Activated T-cell treated with anti-CD3 and anti-CD28 coated beads, Interleukin-2, amount 50 U/mL, for 48 hours (primary cell): ENCODE measurements around the gene DDC.
"Not testable (repeated sequence)": the region's sequence is repeated elsewhere in the genome, so short reads cannot be mapped to it uniquely, and the experiment has no call there.

Source experiments
- DNase-seq, 2 experiments: peaks; one replicate each; pipeline ENCODE4 v3.0.0-alpha.2; 2020

DDC gene

GRCh38 chr7:50479743-50480517 is 85.3 kb downstream of the DDC start:
- DNase-seq: no peak

- DNase-seq: no peak
These were observed 87.6 kb downstream of the DDC start for GRCh38 chr7:50477640-50478039.

GRCh38 chr7:50476953-50477625 is 88.1 kb downstream of the DDC start:
- DNase-seq: no peak

DNA sequence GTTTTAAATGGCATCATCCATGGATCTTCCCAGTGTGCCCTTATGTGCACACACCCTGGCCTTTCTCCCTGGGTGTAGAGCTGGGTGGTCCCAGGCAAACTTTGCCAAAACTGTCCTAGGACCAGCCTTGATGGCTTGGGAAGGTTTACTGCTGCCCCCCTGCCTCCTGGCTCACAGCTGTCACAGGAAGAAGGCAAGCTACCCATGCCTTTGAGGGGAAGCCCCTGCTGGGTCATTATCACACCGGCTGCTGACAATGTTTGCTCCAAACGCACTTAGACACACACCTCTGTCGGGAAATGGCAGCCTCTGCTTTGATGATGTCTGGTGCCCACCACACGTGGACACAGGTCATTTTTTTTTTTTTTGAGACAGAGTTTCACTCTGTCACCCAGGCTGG is 89.9 kb downstream of the DDC start:
- no peak for DNase-seq

DNA sequence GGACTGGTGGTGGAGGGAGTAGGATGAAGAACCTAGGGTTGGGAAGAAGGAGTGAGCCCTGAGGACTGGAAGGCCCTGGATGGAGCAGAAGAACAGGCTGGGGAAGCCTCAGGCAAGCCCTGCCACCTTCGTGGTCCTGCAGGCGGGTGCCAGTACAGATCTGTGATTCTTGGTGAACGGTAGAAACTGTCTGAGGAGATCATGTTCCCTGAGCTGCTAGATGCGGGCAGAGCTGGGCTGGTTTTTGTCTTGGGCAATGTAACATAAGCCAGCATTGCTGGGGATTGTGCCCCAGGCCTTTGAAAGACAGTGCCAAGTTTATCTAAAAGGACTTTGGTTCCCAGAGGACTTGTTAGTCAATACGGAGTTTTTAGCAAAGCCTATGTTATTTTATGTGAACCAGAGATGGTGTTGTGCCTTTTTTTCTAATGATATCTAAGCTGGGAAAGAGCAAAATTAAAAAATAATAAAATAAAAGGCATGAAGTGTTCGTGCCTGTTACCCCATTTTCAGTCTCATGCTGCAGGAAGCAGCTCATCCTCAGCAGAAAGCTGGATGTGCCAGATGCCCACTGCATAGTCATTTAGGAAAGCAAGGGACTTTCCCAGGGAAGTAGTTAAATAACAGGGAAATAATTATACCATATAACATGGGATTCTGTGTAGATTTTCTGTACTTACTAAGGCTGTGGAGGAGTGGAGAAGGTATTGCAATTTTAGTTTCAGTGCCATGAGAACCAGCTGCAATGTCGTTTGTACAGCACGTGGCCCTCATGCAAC is 90.6 kb downstream of the DDC start:
- no peak for DNase-seq

DNA sequence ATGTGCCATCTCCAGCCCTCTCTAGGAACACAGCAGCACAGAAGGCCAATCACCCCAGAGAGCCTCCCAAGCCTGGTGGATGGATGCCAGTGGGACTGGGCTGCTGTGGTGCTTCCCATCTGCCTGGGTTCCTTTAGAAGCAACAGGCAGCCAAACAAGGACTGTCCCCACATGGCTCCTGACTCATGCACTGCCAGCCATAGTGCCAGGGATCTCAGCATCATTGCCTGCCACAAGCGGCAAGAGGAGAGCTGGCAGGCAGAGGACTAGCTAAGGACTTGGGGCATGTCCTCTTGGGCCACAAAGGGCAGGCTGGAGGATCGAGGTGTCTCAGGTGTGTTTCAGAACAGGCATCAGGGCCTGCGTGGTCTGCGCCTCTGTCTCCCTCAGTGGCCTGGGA is 91.7 kb downstream of the DDC start:
- no peak for DNase-seq

- no peak for DNase-seq
These were observed 92.8 kb downstream of the DDC start for GRCh38 chr7:50472427-50472826.

DNA sequence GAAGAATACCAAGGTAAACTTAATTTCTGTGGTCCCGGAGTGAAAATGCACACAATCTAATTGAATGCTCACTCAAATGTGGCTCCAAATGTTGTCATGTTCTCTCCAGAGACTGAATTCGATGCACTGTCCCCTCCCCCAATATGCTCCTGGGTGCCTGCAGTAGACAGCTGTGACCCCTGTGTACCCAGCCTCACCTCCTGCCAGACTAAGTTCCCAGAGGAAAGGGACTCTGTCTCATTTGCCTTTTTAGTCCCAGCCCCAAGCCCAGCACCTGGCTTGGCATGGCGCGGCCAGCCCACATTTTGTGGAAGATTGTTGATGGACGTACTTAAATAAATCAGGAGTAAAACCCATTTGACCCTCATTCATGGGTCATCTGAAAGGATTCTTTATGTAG is 93.2 kb downstream of the DDC start:
- no peak for DNase-seq

GRCh38 chr7:50470250-50471163 is 94.7 kb downstream of the DDC start:
- DNase-seq: no peak

DNA sequence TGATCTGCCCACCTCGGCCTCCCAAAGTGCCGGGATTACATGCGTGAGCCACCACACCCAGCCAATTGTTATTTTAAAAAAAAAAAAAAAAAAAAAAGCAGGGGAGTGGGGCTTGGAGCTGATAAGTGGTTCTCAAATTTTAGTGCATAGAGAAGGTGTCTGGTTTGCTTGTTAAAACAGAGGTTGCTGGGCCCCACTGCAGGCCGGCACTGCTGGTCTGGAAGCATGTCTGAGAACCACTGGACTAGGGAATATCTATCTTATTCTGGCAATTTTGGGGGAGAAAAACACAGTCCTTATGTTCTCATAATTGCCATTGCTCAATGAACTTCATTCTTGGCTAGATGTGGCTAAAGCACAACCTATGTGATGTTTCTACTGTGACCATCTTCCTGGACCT is 96.0 kb downstream of the DDC start:
- DNase-seq: no peak

DNA sequence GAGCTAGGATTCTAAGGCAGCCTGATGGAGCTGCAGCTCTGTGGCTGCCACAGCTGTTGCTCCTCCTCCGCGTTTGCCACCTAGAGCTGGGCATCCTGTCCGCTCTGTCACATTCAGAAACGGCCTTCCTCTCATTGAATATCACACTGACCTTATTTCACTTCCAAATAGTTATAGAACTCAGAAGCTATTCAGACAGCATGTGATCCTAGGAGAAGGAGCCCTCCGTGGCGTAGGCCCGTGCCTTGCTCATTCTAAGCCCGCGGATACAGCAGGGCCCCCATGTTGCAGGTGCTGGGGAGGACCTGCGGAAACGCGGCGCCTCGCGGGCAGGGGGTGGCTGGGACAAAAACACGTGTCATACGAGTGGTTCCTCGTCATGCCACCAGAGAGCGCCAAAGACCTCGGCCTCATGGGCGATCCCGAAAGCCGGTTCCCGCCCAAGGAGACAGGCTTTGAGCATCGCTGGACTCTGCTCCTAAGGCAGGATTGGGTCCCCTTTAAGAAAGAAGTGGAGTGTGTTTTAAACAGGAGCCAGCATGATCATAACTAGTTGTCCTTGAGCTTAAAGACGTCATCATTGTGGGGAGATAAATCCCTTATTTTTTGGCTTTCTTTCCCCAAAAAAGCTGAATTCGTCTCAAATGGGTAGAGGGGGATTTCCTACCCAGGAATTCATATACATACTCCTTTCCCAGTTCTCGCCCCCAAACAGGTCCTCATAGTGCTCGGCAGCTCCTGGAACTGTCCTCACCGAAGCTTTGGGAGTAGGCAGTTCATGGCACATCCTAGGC is 97.2 kb downstream of the DDC start:
- DNase-seq: peak; percentile 89 to 90

DNA sequence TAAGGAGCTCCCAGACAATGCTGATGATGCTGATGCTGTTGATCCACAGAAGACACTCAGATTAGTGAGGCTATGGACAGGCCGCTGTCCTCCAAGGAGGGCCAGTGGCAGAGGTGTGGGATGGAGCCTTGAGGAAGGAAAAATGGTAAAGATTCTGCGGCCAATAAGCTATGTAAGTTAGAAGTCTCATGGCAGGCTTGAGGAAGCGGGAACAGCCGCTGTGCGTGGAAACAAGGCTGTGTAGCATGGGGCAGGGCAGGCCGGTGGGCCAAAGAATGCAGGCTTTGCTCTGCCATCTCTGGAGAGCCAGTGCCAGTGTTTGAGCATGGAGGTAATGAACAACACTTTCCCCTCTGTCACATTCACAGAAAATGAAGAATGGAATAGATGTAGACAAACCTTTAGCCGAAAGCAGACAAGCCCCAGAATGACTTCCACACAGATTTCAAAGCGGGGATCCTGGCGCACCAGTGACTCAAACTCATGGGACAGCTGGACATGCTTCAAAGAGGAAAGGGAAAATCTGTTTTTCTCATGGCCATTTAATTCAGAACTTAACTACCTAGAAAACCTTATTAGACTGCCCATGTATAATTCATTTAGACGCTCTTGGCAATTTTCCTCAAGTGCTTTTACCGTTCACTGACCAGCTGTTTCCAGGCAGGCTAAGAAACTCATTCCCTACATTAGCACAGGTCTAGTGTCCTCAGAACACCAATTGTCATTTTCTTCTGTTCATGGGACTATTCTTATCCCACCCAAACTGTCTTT is 98.2 kb downstream of the DDC start:
- DNase-seq: no peak

DNA sequence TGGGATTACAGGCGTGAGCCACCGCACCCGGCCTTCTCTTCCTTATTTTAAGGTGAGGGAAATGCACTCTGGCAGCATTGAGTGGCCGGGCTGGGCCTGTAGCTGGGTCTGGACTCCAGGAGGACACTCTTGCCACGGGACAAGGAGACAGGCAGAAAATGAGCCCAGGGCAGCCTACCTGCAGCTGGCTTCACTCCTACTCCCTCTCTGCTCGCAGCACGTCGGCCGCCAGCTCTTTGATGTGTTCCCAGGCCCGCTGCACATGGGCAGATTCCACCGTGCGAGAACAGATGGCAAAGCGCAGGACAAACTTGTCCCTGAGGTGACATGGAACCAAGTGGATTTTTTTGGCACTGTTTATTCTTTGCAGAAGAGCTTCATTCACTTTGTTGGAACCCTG is 102.2 kb downstream of the DDC start:
- DNase-seq: no peak

DNA sequence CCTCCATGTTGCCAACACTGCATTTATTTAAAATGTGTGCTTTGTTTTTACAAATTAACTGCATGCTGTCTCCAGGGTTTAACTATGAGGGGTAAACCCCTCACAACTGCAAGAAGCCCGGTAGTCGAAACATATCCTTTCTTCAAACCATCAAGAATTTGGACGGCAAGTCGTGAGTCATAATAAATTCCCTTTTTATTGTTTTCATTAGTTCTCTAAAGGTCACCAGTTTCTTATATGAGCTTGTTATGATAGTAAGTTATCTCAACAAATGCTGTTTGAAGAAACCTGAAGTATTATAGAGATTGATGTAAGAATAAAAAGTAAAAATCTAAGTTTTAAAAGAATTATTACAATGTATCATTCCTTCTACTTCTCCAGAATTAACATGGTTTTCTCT is 102.8 kb downstream of the DDC start:
- DNase-seq: no peak

DNA sequence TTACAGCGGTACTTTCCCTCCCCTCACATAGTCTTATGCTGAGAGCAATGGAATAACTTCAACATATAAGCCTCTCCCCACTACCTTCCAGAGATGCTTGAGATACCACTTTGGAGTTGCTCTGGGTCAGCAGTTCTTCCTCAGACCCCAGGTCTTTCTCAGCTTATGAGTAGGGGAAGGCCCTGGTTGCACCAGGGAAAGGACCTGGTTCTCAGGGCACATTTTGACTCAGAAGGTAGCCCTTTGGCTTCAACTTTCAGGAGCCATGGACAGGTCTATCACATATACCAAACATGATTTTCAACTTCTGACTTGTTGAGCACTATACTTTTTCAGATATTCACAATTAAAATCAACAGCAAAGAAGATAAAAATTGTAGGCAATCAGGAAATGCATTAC is 103.5 kb downstream of the DDC start:
- DNase-seq: no peak

DNA sequence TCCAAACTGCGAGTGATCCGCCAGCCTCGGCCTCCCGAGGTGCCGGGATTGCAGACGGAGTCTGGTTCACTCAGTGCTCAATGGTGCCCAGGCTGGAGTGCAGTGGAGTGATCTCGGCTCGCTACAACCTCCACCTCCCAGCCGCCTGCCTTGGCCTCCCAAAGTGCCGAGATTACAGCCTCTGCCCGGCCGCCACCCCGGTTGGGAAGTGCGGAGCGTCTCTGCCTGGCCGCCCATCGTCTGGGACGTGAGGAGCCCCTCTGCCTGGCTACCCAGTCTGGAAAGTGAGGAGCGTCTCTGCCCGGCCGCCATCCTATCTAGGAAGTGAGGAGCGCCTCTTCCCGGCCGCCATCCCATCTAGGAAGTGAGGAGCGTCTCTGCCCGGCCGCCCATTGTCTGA is 106.0 kb downstream of the DDC start:
- not testable (repeated sequence) for DNase-seq

- DNase-seq: not testable (repeated sequence)
These were observed 106.6 kb downstream of the DDC start for GRCh38 chr7:50458651-50459050.

- no peak for DNase-seq
These were observed 108.7 kb downstream of the DDC start for GRCh38 chr7:50456371-50457123.

DNA sequence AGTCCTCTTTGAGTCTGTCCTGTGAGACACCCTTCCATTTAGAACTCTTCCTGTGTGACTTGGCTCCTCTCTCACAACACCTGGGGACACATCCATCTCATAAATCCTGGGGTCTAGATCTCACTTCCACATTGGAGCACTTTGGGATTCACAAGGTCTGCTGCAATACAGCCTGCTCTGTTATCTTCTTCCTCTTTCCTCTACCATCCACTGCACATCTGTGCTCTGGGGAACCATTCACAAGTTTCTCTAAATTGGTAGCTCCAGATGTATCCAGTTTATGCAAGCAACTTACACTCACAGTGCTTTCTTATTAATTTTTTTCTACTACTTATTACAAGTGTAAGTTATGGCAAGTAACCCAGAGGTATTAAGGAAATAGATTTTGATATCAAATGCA is 109.5 kb downstream of the DDC start:
- DNase-seq: no peak

DNA sequence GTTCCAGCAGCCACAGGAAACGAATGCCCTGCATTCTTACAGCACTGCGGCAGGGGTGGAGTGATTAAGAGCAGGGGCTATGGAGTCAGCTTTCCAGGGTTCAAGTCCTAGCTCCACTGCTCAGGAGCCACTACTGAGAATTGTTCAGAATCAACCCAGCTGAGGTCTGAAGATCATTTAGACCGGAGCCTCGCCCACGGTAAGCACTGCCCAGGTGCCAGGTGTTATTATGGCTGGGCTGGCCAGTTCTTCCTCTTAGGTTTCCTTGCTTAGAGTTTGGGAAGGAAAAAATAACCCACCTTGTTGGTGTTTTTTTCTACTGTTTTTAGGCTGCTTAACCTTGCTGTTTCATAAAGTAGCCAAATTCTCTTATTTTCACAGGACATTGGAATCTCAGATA is 110.2 kb downstream of the DDC start:
- no peak for DNase-seq
